Upper lobe of left lung (tissue), 6 donors: ENCODE data around the gene PLEKHA1. TPM values are rescaled to one million over a fixed set of nuclear protein-coding genes. Genes with fewer than 3 reads are reported as not detected.

Experiments used
- ATAC-seq, 2 donors: fragments of 200-7000 bp; cut with Tn5 transposase; one replicate each; pipeline ENCODE4 v1.9.1; 2022; ENCODE audit warnings: mild to moderate bottlenecking in 2 of 2, moderate library complexity in 2 of 2; ENCODE audit not compliant: low FRiP score in 2 of 2
- DNase-seq, 2 donors: peaks; one replicate each; pipeline ENCODE4 v3.0.0-alpha.2; 2019 to 2020
- H3K27ac ChIP-seq, 4 donors: fragments of 200-600 bp; sonication (generic); one replicate each; pipeline ENCODE4 v1.5.1; 2016 to 2019
- H3K27me3 ChIP-seq, 4 donors: fragments of 200-600 bp; sonication (generic); one replicate each; pipeline ENCODE4 v1.5.1; 2017 to 2019
- H3K36me3 ChIP-seq, 4 donors: fragments of 200-600 bp; sonication (generic); one replicate each; pipeline ENCODE4 v1.5.1; 2016 to 2019
- H3K4me1 ChIP-seq, 4 donors: fragments of 200-600 bp; sonication (generic); one replicate each; pipeline ENCODE4 v1.5.1; 2018 to 2019
- H3K4me3 ChIP-seq, 4 donors: fragments of 200-600 bp; sonication (generic); one replicate each; pipeline ENCODE4 v1.5.1; 2017 to 2019; ENCODE audit warnings: mild to moderate bottlenecking in 2 of 4, moderate library complexity in 1 of 4
- H3K9me3 ChIP-seq, 4 donors: fragments of 200-600 bp; sonication (generic); one replicate each; pipeline ENCODE4 v1.5.1; 2018 to 2019
- EP300 ChIP-seq, 4 donors: sonication (generic); formaldehyde crosslinking; IDR thresholded peaks; one replicate each; pipeline ENCODE4 v1.5.1; 2017; ENCODE audit warnings: antibody characterized with exemption in 4 of 4, control low read depth in 2 of 4
- POLR2A ChIP-seq, 4 donors: fragments of 450-650 bp; IDR thresholded peaks; one replicate each; pipeline ENCODE4 v1.5.1; 2016 to 2017; ENCODE audit warnings: antibody characterized with exemption in 4 of 4, mild to moderate bottlenecking in 2 of 4
- POLR2AphosphoS5 ChIP-seq, 2 donors: sonication (generic); formaldehyde crosslinking; IDR thresholded peaks; one replicate each; pipeline ENCODE4 v1.5.1; 2017; ENCODE audit warnings: antibody characterized with exemption in 2 of 2
- WGBS, 2 donors: methylation state at CpG; one replicate each; pipeline ENCODE4 v1.1.5; 2017 to 2018; 5-methylcytosine and 5-hydroxymethylcytosine counted together
- total RNA-seq, 6 donors: library from RNA; depleted of rRNA in 4 of 6; stranded (reverse); fragments of >200 nt in 4 of 6; gene quantifications; one replicate each; pipeline versions ENCODE4 v1.1.0 to v1.2.1, GENCODE V29; 2016 to 2021
- TF ChIP-seq, protein P1 (sequence below), 6 experiments: fragments of 450-650 bp in 4 of 6; fragments of 200-600 bp in 2 of 6; sonication (generic) in 2 of 6; IDR thresholded peaks; one replicate each; pipeline ENCODE4 v1.5.1; 2016 to 2019; ENCODE audit warnings: antibody characterized with exemption in 6 of 6
- donor health status: DM: no; HTN: no; CAD: no; lungs with moderate emphysema.
- donor health status: DM: no; HTN: yes; CAD: no; lungs with severe emphysema.

PLEKHA1 gene
- total RNA-seq, 6 donors from 2014 or later = 29.5 to 78.4 (median 43.7) TPM

GRCh38 chr10:122338609-122339441, 35.7 kb upstream of the PLEKHA1 start:
- Histone ChIP-seq H3K27ac (no peak overlapping the region), H3K9me3 (no peaks in the 10 kb centered on the region), H3K4me1 (peaks cover 0 to 5% (median 1%) of the 10 kb centered on the region in 4 donors), H3K4me3 (no peak overlapping the region), H3K27me3 (no peaks in the 10 kb centered on the region), H3K36me3 (no peaks in the 10 kb centered on the region)
- ATAC-seq = no peak
- DNase-seq = no peak
- WGBS, 2 donors = 86 to 89% methylated on average over 15 of the region's 15 CpGs
- TF ChIP-seq POLR2A (IDR thresholded peaks at IDR 0.05) (no peak), POLR2AphosphoS5 (IDR thresholded peaks at IDR 0.05) (no peak), EP300 (IDR thresholded peaks at IDR 0.05) (no peak)
- TF ChIP-seq, protein P1, sequence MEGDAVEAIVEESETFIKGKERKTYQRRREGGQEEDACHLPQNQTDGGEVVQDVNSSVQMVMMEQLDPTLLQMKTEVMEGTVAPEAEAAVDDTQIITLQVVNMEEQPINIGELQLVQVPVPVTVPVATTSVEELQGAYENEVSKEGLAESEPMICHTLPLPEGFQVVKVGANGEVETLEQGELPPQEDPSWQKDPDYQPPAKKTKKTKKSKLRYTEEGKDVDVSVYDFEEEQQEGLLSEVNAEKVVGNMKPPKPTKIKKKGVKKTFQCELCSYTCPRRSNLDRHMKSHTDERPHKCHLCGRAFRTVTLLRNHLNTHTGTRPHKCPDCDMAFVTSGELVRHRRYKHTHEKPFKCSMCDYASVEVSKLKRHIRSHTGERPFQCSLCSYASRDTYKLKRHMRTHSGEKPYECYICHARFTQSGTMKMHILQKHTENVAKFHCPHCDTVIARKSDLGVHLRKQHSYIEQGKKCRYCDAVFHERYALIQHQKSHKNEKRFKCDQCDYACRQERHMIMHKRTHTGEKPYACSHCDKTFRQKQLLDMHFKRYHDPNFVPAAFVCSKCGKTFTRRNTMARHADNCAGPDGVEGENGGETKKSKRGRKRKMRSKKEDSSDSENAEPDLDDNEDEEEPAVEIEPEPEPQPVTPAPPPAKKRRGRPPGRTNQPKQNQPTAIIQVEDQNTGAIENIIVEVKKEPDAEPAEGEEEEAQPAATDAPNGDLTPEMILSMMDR (IDR thresholded peaks at IDR 0.05) = no peak

DNA sequence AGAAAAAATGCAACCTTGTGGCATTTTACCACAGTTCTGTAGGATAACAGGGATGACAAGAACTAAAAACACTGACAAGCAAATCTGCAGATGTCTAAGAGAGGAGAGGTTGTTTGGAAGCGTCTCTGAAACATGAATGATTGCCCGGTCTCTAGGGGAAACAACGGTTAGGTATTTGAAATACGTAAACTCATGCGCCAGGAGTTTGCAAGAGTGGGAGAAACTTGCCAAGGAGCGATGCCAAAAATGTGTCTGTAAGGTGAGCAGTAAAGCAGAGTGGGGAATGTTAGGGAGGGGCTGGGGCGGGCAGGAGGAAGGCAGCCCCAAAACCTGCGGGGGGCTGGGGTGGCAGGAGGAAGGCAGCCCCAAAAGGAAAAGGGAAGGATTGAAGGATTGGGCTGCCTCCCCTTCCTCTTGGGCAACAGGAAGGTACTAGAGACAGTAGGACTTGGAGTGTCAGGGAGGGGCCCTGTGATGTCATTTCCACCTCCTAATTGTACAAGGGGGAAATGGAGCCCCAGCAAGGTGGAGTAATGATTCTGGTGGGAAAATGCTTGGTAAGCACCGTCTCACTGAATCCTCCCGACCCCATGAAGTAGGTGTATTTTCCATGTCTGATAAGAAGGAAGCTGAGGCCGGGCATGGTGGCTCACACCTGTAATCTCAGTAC, 33.2 kb upstream of the PLEKHA1 start:
- no peaks in the 10 kb centered on the region for H3K36me3 ChIP-seq
- peak in 1 of 2 donors; percentile 33 for DNase-seq
- peak; percentile 43 to 53 for ATAC-seq
- TF ChIP-seq EP300 (IDR thresholded peaks at IDR 0.05) (no peak), POLR2A (IDR thresholded peaks at IDR 0.05) (no peak), POLR2AphosphoS5 (IDR thresholded peaks at IDR 0.05) (no peak)
- TF ChIP-seq, protein P1 (IDR thresholded peaks at IDR 0.05) = no peak
- no peak overlapping the region for H3K4me3 ChIP-seq
- peaks cover 0 to 5% (median 1%) of the 10 kb centered on the region in 4 donors for H3K4me1 ChIP-seq
- 60 to 64% methylated on average over 11 of the region's 11 CpGs for WGBS, 2 donors
- H3K27me3 ChIP-seq = no peaks in the 10 kb centered on the region
- H3K9me3 ChIP-seq = no peaks in the 10 kb centered on the region
- peak overlapping the region in 2 of 4 donors; percentile 2 to 46 for H3K27ac ChIP-seq

- TF ChIP-seq, protein P1 (IDR thresholded peaks at IDR 0.05) = peak; percentile 50 to 79 (median 75)
- no peak for TF ChIP-seq POLR2AphosphoS5 (IDR thresholded peaks at IDR 0.05)
- WGBS, 2 donors = 59 to 63% methylated on average over 8 of the region's 8 CpGs
- H3K36me3 ChIP-seq = no peaks in the 10 kb centered on the region
- no peaks in the 10 kb centered on the region for H3K9me3 ChIP-seq
- no peaks in the 10 kb centered on the region for H3K27me3 ChIP-seq
- DNase-seq (no peak), ATAC-seq (peak; percentile 56 to 69)
- H3K4me3 ChIP-seq = no peak overlapping the region
- no peak overlapping the region for H3K27ac ChIP-seq
- peaks cover 0 to 5% (median 1%) of the 10 kb centered on the region in 4 donors for H3K4me1 ChIP-seq
These were observed 32.0 kb upstream of the PLEKHA1 start for GRCh38 chr10:122342293-122343134.

DNA sequence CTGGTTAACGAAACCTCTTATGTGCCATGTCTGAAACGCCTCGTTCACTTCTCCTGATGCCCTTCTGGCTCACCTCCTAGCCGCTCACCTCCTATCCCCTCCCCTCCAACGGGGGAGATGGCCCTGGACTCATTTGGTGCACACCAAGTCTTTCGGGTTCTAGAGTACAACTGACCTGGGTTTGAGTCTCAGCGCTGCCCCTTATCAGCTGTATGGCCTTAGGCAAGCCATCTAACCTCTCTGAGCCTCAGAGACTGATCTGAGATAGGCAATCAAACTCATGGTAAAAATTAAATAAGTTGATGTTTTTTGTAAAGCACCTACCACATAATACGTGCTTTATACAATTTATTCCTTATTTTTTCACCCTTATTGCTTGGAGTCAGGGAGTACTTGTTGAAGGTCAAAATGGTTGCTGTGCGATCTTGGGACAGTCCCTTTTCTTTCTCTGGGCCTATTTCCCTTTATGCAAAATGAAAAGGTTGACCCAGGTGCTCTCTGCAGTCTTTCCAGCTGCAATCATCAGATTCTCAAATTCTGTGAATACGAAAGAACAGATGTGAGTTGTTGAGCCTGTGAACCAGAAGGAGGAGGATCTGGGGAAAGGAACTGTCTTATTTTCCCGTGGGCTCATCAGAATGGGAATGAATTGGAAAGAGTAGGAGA, 31.2 kb upstream of the PLEKHA1 start:
- Histone ChIP-seq H3K27ac (no peak overlapping the region), H3K9me3 (no peaks in the 10 kb centered on the region), H3K36me3 (no peaks in the 10 kb centered on the region), H3K27me3 (no peaks in the 10 kb centered on the region), H3K4me3 (no peak overlapping the region), H3K4me1 (peaks cover 0 to 5% (median 1%) of the 10 kb centered on the region in 4 donors)
- DNase-seq (no peak), ATAC-seq (no peak)
- TF ChIP-seq, protein P1 (IDR thresholded peaks at IDR 0.05) = no peak
- no peak for TF ChIP-seq EP300 (IDR thresholded peaks at IDR 0.05)
- no peak for TF ChIP-seq POLR2A (IDR thresholded peaks at IDR 0.05)
- TF ChIP-seq POLR2AphosphoS5 (IDR thresholded peaks at IDR 0.05) = no peak
- WGBS, 2 donors = 90 to 91% methylated on average over 11 of the region's 11 CpGs
